Thymus (tissue), 11 donors: ENCODE data around the gene YAP1. TPM values are rescaled to one million over a fixed set of nuclear protein-coding genes. Genes with fewer than 3 reads are reported as not detected.

Experiments
- DNase-seq, 9 donors: peaks; one replicate each; pipeline ENCODE4 v3.0.0-alpha.2; 2013; ENCODE audit warnings: low spot score in 9 of 9, low read depth in 6 of 9, missing footprints in 1 of 9
- H3K27ac ChIP-seq, 2 donors: one replicate each; pipeline ENCODE4 v1.5.1; 2013; ENCODE audit warnings: control low read depth in 1 of 2, low read depth in 1 of 2, low read length in 1 of 2, mild to moderate bottlenecking in 1 of 2, moderate library complexity in 1 of 2
- H3K27me3 ChIP-seq, 2 donors: one replicate each; pipeline ENCODE4 v1.5.1; 2013; ENCODE audit warnings: low read length in 1 of 2; ENCODE audit not compliant: control insufficient read depth in 2 of 2, insufficient read depth in 1 of 2
- H3K36me3 ChIP-seq, 2 donors: one replicate each; pipeline ENCODE4 v1.5.1; 2013; ENCODE audit warnings: low read length in 1 of 2, mild to moderate bottlenecking in 1 of 2, moderate library complexity in 1 of 2; ENCODE audit not compliant: control insufficient read depth in 2 of 2, insufficient read depth in 2 of 2
- H3K4me1 ChIP-seq, 2 donors: one replicate each; pipeline ENCODE4 v1.5.1; 2013; ENCODE audit warnings: low read length in 2 of 2; ENCODE audit not compliant: control insufficient read depth in 2 of 2, insufficient read depth in 2 of 2
- H3K4me3 ChIP-seq, 2 donors: one replicate each; pipeline ENCODE4 v1.5.1; 2013; ENCODE audit warnings: low read length in 2 of 2, control low read depth in 1 of 2, mild to moderate bottlenecking in 1 of 2
- H3K9me3 ChIP-seq, 2 donors: one replicate each; pipeline ENCODE4 v1.5.1; 2013; ENCODE audit warnings: low read length in 1 of 2, mild to moderate bottlenecking in 1 of 2; ENCODE audit not compliant: control insufficient read depth in 2 of 2, insufficient read depth in 1 of 2
- WGBS: extraction: QIAGEN DNeasy Blood & Tissue Kit; methylation state at CpG from one replicate; pipeline ENCODE4 v1.1.7; 2013; 5-methylcytosine and 5-hydroxymethylcytosine counted together
- polyA plus RNA-seq: library from polyadenylated mRNA; stranded (reverse); fragments of 200-250 nt; gene quantifications from one replicate; pipeline ENCODE4 v1.2.3, GENCODE V29; 2013
- total RNA-seq: library from RNA; stranded (reverse); fragments of 120-200 nt; gene quantifications from one replicate; pipeline ENCODE4 v1.2.4, GENCODE V29; 2013
- donor health status: healthy.

Gene YAP1
- total and polyA plus RNA-seq, 2 donors = 10.5 to 27.9 TPM

GRCh38 chr11:102234779-102235439 lies 124.7 kb downstream of the YAP1 start:
- no peak overlapping the region for H3K4me3 ChIP-seq
- DNase-seq = no peak

GRCh38 chr11:102237096-102237735 lies 127.0 kb downstream of the YAP1 start:
- Histone ChIP-seq H3K9me3 (no peaks in the 10 kb centered on the region), H3K4me1 (no peaks in the 10 kb centered on the region), H3K36me3 (no peaks in the 10 kb centered on the region), H3K4me3 (no peak overlapping the region), H3K27me3 (peaks cover 0 to 3% of the 10 kb centered on the region in 2 donors), H3K27ac (no peak overlapping the region)
- WGBS = 88% methylated on average over 5 of the region's 5 CpGs
- no peak for DNase-seq

More at GRCh38 chr11:102234779-102235439, 124.7 kb downstream of the YAP1 start:
- H3K4me1 ChIP-seq = no peaks in the 10 kb centered on the region
- 63% methylated on average over 7 of the region's 7 CpGs for WGBS
- H3K9me3 ChIP-seq = no peaks in the 10 kb centered on the region
- H3K36me3 ChIP-seq = no peaks in the 10 kb centered on the region
- peaks cover 0 to 3% of the 10 kb centered on the region in 2 donors for H3K27me3 ChIP-seq
- no peak overlapping the region for H3K27ac ChIP-seq

DNA sequence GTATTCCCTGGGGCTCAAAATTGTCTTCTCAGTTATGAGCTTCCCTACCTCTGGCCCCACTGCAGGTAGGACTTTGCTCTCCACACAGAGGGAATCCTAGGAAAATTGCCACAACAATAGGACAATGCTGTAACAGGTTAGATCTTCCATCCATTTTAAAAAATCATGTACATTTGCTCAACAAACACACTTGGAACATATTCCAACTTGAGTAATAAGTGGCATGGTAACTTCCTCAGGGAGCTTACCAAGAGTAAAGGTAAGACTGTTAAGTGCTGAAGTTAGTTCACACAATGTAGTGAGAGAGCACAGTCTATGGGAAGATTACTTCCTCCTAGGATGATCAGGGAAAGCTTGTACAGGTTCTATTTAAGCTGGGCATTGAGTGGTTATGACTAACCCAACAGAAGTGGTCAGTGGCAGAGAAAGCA lies 128.2 kb downstream of the YAP1 start:
- peaks cover 0 to 3% of the 10 kb centered on the region in 2 donors for H3K27me3 ChIP-seq
- H3K9me3 ChIP-seq = no peaks in the 10 kb centered on the region
- no peaks in the 10 kb centered on the region for H3K4me1 ChIP-seq
- DNase-seq = no peak
- H3K36me3 ChIP-seq = no peaks in the 10 kb centered on the region
- no peak overlapping the region for H3K27ac ChIP-seq
- no peak overlapping the region for H3K4me3 ChIP-seq

GRCh38 chr11:102239448-102239847 lies 129.2 kb downstream of the YAP1 start:
- no peaks in the 10 kb centered on the region for H3K36me3 ChIP-seq
- no peaks in the 10 kb centered on the region for H3K4me1 ChIP-seq
- H3K9me3 ChIP-seq = no peaks in the 10 kb centered on the region
- no peak for DNase-seq
- H3K4me3 ChIP-seq = no peak overlapping the region
- 98% methylated on average over 2 of the region's 2 CpGs for WGBS
- peaks cover 0 to 3% of the 10 kb centered on the region in 2 donors for H3K27me3 ChIP-seq
- H3K27ac ChIP-seq = no peak overlapping the region

GRCh38 chr11:102239911-102240310 lies 129.7 kb downstream of the YAP1 start:
- Histone ChIP-seq H3K4me3 (no peak overlapping the region), H3K36me3 (no peaks in the 10 kb centered on the region), H3K27me3 (peaks cover 0 to 3% of the 10 kb centered on the region in 2 donors), H3K4me1 (no peaks in the 10 kb centered on the region), H3K9me3 (no peaks in the 10 kb centered on the region), H3K27ac (no peak overlapping the region)
- 87% methylated on average over 6 of the region's 6 CpGs for WGBS
- no peak for DNase-seq

GRCh38 chr11:102240502-102240901 lies 130.3 kb downstream of the YAP1 start:
- no peaks in the 10 kb centered on the region for H3K4me1 ChIP-seq
- 51% methylated on average over 2 of the region's 2 CpGs for WGBS
- no peaks in the 10 kb centered on the region for H3K36me3 ChIP-seq
- H3K4me3 ChIP-seq = no peak overlapping the region
- no peaks in the 10 kb centered on the region for H3K9me3 ChIP-seq
- H3K27ac ChIP-seq = no peak overlapping the region
- H3K27me3 ChIP-seq = peaks cover 0 to 3% of the 10 kb centered on the region in 2 donors
- DNase-seq = no peak

DNA sequence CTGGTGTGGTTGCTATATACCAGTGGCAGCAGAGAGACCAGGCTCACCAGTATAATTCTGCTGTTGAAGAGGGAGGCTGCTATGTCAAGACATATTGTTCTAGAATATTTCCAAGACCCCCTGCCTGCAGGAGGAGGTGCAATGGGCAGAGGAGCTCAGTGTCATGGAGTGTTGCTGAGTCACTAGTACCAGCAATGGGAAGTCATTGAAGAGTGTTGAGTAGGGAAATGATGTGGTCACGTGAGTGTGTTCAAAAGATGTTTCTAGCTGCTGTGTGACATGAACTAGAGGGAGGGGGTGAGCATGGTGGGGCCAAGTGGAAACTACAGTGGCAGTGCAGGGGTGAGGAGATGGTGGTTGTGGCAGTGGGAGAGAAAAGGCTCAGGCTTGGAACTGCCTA lies 130.8 kb downstream of the YAP1 start:
- Histone ChIP-seq H3K9me3 (no peaks in the 10 kb centered on the region), H3K4me1 (no peaks in the 10 kb centered on the region), H3K36me3 (no peaks in the 10 kb centered on the region), H3K27me3 (peaks cover 0 to 2% of the 10 kb centered on the region in 2 donors), H3K27ac (no peak overlapping the region), H3K4me3 (no peak overlapping the region)
- DNase-seq = peak in 2 of 9 donors; percentile 10 to 28
- WGBS = 4% methylated on average over 1 of the region's 1 CpG

DNA sequence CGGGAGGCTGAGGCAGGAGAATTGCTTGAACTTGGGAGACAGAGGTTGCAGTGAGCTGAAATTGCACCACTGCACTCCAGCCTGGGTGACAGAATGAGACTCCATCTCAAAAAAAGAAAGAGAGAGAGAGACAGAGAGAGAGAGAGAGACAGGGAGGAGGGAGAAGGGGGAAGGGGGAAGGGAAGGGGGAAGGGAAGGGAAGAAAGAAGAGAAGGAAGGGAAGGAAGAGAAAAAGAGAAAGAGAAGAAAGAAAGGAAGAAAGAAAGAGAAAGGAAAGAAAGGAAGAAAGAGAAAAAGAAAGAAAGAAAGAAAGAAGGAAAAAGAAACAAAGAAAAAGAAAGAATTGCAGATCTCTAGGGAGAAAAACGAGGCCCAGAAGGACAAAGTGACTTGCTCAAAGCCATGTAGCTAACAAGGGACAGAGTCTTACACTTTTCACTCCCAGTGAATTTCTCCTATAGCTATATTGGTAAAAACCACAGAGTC lies 133.2 kb downstream of the YAP1 start:
- H3K27me3 ChIP-seq = no peaks in the 10 kb centered on the region
- H3K4me3 ChIP-seq = no peak overlapping the region
- DNase-seq = no peak
- no peaks in the 10 kb centered on the region for H3K9me3 ChIP-seq
- H3K4me1 ChIP-seq = no peaks in the 10 kb centered on the region
- H3K27ac ChIP-seq = no peak overlapping the region
- H3K36me3 ChIP-seq = no peaks in the 10 kb centered on the region
- 91% methylated on average over 2 of the region's 2 CpGs for whole genome bisulfite sequencing

GRCh38 chr11:102244681-102245409 lies 134.6 kb downstream of the YAP1 start:
- Histone ChIP-seq H3K9me3 (no peaks in the 10 kb centered on the region), H3K36me3 (no peaks in the 10 kb centered on the region), H3K4me3 (no peak overlapping the region), H3K27me3 (no peaks in the 10 kb centered on the region), H3K4me1 (no peaks in the 10 kb centered on the region), H3K27ac (no peak overlapping the region)
- 84% methylated on average over 5 of the region's 5 CpGs for WGBS
- no peak for DNase-seq
